ENCODE data around the gene FAM117B.
"Not testable (repeated sequence)": the region's sequence is repeated elsewhere in the genome, so short reads cannot be mapped to it uniquely, and the experiment has no call there.

Gene FAM117B

DNA sequence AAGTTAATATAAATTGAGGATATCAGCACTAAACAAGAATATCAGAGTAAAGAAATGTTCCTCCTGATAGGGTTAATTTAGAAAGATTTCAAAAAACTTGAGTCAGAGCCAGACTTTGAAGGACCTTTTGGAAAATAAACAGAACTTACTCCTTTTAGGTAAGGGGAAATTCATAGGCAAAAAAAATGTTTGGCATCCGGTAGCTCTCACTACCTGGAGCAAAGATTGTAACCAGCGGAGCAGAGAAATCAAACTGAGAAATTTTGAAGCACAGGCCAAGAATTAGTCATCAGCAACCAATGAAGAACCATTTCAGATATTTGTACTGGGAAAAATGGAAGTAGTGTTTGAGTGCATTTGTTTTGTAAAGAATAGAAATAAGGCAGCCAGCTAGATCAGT lies 123.8 kb downstream of the FAM117B start:
- DNase-seq (ENCODE audit: low read depth), result no peak

DNA sequence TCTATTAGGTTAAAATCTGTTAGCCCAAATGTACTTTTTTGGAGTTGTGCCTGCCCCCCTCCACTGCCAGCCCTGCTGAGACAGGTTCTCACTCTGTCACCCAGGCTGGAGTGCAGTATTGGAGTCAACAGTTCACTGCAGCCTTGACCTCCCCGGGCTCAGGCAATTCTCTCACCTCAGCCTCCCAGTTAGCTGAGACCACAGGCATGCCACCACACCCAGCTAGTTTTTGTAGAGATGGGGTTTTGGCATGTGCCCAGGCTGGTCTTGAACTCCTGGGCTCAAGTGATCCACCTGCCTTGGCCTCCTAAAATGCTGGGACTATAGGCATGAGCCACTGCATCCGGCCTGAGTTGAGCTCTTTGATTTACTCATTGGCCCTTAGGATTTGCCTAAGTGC lies 126.1 kb downstream of the FAM117B start:
- no peak for DNase-seq (ENCODE audit: low read depth)

DNA sequence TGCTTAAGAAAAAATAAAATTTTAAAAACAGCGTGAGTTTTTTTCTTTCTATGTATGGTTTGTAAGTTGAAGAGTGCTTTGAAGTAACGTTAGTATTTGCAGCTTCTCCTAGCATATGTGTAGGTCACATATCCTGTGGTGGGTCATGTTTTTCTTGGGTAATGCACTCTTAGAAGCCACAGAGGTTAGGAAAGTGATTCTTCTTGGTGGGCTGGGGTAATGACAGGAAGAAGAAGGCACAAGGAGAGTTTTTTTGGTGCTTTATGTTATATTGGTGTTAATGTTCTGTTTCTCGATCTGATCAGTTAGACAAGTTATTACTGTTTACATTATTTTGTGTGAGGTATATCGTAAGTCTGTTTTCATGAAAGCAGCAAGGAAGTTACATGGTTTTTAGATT lies 127.8 kb downstream of the FAM117B start:
- no peak for DNase-seq (ENCODE audit: low read depth)

DNA sequence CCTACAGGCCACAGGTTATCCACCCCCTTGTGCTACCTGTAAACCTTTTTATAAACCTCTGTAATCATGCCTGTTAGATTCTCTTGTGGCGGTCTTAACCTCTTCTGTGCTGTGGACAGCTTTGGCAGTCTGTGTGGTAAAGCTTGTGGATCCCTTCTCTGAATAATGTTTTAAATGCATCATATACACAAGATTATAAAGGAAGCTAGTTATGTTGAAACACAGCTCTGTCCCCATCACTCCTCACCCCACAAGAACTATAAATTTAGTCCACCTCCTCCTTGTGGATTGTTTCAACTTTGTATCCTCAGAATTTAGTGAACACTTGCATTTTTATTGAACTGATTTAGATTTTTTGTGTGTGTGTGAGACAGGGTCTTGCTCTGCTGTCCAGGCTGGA lies 129.1 kb downstream of the FAM117B start:
- DNase-seq (ENCODE audit: low read depth), result no peak

DNA sequence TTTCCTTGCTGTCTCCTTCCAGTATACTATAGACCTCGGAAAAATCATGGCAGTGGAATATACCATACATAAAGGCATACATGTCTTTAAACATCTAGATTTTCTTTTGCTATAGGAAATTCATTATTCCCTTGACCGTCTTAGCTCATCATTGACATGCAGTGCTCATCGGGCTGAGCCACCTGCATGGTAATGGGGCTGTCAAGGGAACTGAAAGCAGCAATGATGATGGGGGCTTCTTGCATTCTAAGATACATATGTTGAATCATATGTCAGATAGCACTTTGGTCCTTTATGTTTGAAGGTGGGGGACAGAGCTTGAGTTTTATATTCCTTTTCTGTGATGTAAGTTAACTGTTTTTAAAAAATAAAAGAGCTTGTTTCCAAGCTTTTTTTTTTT lies 130.2 kb downstream of the FAM117B start:
- DNase-seq (ENCODE audit: low read depth), result no peak

DNA sequence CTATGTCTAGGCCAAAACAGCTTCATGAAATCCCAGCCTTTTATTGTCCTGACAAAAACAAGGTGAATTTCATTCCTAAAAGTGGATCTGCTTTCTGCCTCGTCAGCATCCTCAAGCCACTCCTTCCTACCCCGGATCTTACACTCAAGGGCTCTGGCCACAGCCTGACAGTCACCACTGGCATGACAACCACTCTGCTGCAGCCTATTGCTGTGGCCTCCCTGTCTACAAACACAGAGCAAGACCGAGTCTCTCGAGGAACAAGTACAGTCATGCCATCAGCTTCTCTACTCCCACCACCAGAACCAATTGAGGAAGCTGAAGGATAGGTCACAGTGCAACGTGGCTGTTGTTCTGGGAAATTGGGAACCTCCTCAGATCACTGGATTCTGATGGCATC lies 130.7 kb downstream of the FAM117B start:
- no peak for DNase-seq (ENCODE audit: low read depth)

DNA sequence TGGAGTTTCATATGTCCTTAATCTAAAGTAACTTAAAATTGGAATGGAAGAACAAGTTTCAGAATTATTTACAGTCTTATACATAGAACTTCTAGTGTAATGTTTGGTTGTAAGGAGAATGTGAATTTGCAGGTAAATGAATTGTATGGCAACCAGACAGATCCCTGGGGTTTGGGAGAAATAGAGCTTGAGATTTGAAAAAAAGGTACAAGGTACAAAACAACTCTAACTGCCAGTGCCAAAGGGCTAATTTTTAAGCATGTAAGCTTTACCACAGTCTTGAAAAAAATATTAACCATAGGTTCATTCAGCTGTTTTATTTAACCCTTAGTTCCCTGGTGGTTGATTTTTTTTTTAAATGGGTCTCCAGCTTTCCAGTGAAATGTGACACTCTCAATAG lies 133.5 kb downstream of the FAM117B start:
- DNase-seq (ENCODE audit: low read depth), result no peak

DNA sequence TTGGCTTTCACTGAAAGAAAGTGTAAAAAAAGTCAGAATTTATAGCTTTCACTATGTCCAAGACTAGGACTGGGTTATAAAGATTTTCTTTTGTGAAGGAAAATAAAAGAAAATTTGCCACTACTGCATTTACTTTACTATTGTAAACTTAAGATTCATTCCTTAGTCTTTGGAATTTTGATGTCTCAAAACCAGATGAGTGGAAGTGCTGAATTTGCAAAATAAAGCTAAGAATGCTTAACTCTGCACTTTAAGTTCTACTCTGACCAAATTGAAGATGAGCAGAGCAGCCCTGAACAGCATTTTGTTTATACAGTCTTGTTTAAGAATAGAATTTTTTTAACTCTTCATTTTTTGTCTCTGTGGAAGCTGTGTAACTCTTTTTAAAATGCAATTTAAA lies 134.4 kb downstream of the FAM117B start:
- no peak for DNase-seq (ENCODE audit: low read depth)

DNA sequence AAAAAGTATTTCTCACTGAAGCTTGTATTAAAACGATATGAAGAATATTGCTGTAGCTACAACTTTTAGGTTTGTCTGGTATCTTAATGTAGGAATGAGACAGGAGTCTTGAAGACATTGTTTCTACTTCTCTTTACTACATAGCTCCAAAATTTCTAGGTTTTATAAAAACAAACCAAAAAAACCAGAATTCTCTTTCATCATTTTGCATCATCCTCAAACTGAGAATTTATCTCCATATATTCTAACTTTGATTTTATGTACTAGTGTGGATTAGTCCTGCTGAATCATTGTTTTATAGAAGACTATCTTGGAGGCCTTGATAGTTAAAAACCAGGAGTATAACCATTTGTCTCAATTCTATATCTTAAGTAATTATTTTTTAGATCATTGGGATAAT lies 136.6 kb downstream of the FAM117B start:
- DNase-seq (ENCODE audit: low read depth), result no peak

DNA sequence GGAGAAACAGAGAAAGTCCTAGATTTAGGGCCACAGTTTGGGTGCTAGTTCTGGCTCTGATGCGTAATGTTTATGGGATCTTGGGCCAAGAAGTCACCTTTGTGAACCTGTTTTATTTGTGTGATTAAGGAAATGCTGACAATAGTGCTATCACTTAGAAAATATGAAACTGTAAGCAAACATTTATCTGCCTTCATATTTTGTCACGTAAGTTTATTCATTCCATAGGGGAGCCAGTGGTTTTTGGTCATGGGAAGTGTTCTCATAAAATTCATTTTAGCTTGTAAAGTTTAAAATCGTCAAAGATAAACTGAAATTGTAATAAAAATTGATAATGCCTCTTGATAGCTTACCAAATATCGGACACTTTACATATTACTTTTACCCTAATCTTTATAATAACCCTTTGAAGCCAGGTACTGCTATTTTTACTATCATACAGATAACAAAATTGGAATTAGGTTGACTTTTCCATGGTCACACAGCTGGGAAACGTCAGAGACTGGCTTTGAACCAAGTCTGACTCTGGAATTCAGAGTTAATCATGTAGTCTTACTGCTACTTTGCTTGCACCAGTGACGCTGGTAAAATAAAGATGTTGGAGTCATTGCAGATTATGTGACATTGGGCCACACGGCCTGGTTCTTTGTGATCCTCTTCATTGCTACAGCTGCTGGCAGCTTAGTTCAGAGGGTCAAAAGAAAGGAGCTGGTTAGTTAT lies 137.1 kb downstream of the FAM117B start:
- DNase-seq (ENCODE audit: low read depth), result no peak

DNA sequence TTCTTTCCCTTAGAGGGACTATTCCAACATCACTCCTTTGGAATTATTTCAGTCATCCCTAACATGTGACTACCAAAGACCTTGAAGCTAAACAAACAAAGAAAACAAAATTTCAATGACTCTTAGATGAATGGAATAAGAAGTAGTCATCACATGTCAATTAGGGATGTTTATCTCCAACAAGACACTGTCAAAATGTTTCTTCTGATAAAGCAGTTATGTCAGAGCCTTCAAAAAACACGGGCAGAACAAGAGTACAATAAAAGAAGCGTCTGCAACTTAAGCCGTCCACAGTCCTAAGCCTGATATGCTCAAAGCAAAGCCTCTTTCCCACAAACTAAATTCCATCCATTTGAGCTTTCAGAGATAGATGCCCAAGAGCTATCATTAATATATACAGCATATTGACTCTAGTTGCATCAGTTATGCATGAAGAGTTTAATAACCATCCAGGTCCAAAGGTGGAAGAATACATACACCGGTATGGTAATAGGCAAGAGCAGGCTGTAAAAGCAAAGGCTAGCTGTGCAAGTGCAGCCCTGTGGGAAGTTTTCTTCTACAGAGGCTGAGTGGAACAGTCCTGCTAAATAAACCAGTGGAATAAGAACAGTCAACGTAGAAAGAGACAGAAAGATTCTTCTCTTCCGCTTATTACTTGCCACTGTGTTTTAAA lies 138.7 kb downstream of the FAM117B start:
- DNase-seq (ENCODE audit: low read depth), result no peak

DNA sequence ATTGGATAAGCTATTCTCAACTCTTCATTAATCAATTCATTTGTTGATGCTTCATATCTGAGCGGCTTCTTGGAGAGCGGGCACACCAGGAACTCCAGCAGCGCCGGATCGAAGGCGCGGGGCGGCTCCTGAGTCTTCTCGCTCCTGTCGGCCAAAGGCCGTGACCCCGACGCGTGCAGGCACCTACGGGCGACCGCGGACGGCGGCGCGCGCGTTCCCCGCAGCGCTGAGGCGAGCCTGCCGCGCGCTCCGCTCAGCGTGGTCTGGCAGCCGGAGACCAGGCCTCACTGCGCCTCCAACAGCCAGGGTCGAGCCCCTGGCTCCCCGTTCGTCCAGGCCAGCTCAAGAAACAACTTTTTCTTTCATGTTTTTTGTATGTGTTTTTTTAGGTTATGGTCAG lies 139.3 kb downstream of the FAM117B start:
- no peak for DNase-seq (ENCODE audit: low read depth)

DNA sequence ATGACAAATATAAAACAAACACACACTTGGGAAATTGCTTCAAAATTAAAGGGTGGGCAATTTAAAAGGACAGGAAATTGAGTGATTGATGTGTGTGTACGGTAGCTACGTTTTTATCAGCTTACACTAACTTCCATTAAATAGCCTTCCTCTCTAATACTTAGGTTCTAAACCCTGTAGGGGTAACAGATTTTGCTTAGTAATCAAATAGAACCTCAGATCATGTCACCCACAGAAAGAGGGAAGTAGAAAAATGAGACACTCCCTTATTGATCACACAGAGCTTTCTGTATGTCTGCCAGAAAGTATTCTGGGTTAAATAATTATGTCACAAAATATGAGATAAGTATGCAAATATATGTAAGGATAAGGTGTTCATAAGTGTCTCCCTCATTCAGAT lies 143.4 kb downstream of the FAM117B start:
- no peak for DNase-seq (ENCODE audit: low read depth)

DNA sequence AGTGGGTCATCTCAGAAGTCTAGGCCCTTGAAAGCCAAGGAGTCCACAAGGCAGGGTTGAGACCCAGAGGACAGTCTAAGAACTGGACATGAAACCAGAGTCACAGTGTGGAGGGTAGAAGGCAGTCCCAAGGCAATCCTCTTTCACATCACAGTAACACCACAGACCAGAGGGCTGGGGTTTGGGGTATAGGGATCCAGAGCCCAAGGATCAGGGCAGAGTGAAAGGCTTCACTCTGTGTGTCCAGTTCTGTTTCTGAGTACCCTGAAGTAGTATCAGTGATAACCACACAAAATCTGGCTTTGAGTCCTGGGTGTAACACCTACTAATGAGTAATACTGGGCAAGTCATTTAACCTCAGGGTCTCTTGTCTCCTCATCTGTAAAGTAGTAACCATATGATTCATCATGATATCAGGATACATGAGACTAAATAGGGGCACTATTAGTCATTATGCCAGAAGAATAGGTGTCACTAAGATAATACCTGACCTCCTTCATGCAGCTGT lies 145.8 kb downstream of the FAM117B start:
- no peak for DNase-seq (ENCODE audit: low read depth)

DNA sequence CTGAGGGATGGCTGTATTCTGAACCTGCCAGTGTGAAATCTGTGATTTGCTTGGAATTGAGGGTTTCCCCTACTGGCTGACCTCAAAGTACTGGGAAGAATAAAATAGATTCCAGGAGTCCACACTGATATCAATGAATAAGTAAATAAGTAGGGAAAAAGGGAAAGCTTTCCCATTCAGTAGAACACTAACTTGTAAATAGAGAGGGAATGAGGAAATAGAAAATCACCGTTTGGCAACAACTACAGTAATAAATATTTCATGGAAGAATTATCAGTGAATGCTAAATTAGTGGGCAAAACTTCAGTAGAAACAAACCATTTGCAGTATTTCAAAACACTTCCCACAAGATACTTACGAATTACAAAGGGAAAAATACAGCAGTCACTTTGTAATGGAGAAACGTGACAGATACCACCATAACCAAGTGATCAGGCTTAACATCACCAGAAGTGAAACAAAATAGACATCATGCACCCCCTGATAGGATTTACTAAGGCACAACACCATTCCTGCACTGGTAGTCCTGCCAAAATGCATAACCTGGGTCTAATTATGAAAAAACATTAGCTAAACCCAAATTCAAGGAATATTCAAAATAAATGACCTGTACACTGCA lies 148.3 kb downstream of the FAM117B start:
- DNase-seq (ENCODE audit: low read depth), result no peak

DNA sequence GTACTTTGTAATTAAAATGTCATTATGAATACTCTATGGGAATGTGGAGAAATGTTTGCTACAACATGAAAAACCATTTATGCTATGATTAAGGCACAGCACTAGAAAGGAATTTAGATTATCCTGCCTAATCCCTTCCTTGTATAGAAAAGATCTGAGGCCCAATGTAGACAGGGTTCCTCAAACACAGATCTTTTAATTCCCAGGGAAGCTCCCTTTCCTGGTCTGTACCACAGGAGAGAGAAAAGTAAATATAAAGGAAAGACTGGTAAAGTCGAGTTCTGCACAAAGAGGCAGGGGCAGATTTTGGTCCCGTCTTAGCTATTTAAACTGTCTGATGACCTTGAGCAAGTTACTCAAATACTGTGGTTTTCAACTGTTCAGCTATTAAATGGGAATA lies 152.1 kb downstream of the FAM117B start:
- DNase-seq (ENCODE audit: low read depth), result no peak

DNA sequence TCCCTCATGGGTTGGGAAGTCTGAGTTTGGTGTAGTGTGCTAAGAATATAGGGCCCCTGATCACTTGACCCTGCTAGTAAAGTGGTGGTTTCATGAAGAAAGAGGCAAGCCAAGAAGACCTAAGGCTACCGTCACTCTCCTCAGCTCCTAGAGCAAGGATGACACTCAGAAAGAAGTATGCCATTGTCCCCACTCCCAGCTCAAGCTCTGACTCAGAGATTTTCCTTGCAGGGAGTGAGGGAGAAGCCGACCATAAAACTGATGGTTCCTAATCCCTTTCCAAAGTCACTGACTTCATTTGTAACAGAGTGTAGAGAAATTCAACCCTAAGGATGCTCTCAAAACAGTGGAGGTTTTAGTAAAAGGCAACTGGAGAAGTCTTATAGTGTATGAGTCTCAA lies 155.9 kb downstream of the FAM117B start:
- no peak for DNase-seq (ENCODE audit: low read depth)

DNA sequence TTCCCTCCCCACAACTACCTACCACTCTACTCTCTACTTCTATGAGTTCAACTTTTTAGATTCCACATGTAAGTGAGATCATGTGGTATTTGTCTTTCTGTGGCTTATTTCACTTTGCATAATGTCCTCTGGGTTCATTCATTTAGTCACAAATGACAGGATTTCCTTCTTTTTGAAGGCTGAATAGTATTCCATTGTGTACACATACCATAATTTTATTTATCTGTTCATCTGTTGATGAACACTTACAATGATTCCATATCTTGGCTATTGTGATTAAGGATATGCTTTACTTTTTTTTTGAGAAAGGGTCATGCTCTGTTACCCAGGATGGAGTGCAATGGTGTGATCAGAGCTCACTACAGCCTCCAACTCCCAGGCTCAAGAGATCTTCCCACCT lies 163.2 kb downstream of the FAM117B start:
- DNase-seq (ENCODE audit: low read depth), result no peak

DNA sequence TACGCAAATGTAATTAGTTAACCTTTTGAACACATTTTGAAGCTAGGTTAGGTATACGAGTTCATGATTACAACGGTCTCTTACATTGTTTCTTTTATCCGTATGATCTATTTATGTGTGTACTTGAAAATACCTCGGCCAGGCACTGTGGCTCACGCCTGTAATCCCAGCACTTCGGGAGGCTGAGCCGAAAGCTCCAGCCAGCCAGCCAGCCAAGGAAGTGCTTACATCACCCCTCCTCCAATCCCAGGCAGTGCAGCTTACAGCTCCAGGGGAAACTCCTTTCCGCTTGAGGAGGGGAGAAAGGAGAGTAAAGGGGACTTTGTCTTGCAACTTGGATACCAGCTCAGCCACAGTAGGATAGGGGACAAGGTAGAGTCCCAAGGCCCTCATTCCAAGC lies 171.1 kb downstream of the FAM117B start:
- DNase-seq (ENCODE audit: low read depth), result not testable (repeated sequence)

DNA sequence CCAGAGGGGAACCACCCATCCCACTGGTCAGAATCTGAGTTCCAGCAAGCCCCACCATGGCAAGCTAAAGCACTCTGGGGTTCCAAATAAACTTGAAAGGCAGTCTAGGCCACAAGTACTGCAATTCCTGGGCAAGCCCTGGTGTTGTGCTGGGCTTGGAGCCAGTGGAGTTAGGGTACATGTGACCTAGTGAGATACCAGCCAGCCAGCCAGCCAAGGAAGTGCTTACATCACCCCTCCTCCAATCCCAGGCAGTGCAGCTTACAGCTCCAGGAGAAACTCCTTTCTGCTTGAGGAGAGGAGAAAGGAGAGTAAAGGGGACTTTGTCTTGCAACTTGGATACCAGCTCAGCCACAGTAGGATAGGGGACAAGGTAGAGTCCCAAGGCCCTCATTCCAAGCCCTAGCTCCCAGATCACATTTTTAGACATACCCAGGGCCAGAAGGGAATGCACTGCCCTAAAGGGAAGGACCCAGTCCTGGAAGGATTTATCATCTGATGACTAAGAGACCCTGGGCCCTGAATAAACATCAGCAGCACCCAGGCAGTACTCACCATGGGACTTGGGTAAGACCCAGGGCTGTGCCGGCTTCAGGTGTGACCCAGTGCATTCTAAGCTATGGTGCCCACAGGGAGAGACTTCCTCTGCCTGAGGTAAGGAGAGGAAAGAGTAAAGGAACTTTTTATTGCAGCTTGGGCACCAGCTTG lies 172.8 kb downstream of the FAM117B start:
- not testable (repeated sequence) for DNase-seq (ENCODE audit: low read depth)

DNA sequence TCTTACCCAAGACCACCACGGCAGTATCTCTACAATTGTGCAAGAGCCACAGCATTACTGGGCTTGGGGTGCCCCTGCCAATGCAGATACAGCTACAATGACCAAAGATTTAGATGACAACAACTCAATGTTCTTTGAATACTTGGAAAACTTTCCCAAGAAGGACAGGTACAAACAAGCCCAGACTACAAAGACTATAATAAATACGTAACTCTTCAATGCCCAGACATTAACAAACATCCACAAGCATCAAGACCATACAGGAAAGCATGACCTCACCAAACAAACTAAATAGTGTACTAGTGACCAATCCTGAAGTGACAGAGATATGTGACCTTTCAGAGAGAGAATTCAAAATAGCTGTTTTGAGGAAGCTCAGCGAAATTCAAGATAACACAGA lies 174.0 kb downstream of the FAM117B start:
- no peak for DNase-seq (ENCODE audit: low read depth)

DNA sequence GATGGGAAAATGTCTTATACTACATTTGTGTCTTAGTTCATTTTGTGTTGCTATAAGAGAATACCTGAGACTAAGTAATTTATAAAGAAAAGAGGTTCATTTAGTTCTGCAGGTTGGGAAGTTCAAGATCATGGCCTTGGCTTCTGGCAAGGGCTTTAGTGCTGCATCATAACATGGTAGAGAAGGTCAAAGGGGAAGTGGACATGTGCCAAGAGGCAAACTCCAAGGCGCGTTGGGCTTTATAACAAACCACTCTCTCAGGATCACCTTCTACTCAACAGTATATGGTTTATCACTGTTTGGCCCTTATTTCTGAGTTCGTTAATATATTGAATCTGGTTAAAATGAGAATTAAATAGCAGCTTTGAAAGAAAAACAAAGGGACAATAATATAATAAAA lies 178.6 kb downstream of the FAM117B start:
- DNase-seq (ENCODE audit: low read depth), result no peak

DNA sequence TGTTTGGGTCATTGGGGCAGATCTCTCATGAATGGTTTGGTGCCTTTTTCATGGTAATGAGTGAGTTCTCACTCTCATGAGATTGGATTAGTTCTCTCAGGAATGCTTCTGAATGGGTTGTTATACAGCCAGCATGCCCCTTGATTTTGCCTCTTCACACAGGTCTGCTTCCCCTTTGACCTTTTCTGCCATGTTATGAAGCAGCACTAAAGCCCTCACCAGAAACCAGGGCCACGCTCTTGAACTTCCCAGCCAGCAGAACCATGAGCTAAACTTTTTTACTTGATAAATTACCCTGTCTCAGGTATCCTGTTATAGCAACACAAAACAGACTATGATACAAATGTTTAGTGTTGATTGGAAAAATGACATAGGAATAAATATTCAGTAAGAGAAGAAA lies 179.5 kb downstream of the FAM117B start:
- no peak for DNase-seq (ENCODE audit: low read depth)

Data from activated T-helper 1 cell treated with Interleukin-2 at 50 U/mL for 16 hours (primary cell).